Superior temporal gyrus (tissue), 1 donor: ENCODE measurements around the gene FRS2.

Experiments used
- DNase-seq: peaks from one replicate; pipeline ENCODE4 v3.0.0-alpha.2; 2016; ENCODE audit errors: extremely low spot score

FRS2 gene

GRCh38 chr12:69623970-69624369 lies 153.8 kb downstream of the FRS2 start:
- no peak for DNase-seq

- no peak for DNase-seq
Measured at GRCh38 chr12:69627501-69627900, 157.3 kb downstream of the FRS2 start.
